GF-D8 (cell line): ENCODE measurements around the gene CCNY.

Experiments used
- DNase-seq: peaks from one replicate; lab custom pipeline; 2025; lab: John Stamatoyannopoulos, UW

The CCNY gene

GRCh38 chr10:35426657-35427056 lies 90.3 kb downstream of the CCNY start:
- DNase-seq, result no peak

DNA sequence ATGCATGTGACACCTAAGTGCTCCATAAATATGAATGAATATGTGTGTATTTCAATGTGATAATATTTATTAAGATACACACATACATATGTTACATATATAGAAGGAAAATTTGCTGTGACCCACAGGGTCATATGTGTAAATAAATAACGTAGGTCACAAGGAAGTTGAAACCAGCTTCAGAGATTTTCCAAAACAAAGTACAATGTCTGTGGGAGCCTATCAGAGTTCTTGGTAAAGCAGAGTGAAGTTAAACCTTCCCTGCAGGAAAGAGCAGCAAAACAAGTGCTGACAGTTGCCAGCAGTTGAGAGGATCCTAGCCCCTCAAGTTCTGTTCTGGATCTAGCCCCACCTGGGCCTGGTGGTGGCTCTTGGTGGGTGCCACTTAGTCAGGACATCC lies 91.2 kb downstream of the CCNY start:
- no peak for DNase-seq

DNA sequence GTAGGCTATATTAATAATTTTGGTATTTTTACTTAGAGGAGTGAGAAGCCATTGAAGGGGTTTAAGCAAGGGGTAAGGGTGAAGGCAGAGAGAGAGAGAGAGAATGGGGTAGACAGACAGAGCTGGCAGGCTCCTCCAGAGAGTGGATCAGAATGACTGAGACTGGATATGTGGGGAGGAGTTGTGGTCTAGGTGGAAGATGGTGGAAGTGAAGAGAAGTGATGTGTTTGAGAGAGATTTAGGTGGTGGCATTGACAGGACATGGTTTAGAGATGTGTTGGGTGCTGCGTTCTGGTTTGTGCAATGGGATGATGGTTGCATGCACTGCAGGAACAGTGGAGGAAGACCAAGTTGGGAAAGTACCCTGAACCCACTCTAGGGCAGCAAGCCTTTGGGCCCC lies 92.2 kb downstream of the CCNY start:
- DNase-seq, result no peak

GRCh38 chr10:35432781-35433338 lies 96.6 kb downstream of the CCNY start:
- no peak for DNase-seq

DNA sequence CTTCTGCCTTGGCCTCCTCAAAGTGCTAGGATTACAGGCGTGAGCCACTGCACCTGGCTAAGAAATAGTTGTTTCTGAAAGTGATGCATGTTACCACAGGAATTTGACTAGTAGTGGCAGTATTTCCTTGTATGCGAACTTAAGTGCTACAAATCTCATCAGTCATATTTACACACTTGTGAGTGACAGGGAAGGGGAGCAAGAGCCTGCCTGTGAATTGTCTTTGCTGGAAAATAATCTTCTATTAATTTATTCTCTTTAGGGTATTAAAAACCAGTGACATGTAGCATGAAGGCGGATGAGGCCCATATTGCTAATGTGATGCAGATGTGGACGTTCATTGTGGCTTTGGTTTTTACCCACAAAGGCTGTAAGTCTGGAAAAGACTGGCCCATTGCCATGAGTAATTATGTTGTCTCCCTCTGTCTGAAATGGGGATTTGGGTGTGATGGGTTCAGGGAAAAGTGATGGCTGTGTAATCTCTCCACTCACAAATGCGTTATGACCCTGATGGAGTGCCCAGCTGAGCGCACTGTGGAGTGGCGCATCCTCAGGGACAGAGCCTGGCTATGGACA lies 97.6 kb downstream of the CCNY start:
- no peak for DNase-seq

GRCh38 chr10:35434533-35434932 lies 98.2 kb downstream of the CCNY start:
- no peak for DNase-seq

DNA sequence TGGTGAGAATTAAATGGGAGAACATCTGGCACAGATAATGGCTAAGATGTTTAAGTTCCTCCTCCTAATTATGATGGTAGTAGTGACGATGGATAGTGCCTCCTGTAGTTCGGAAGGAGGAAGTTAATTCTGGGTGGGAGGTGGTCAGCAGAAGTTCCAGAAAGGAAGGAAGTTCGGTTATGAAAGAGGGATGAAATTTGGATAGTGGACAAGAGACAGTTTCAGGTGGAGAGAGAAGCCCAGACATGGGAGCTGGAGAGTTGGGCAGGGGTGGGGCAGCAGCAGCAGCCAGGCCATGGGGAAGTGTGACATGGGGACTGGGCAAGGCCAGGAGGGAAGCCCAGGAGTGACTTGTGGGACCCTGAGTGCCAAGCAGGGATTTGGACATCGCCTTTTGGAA lies 99.5 kb downstream of the CCNY start:
- DNase-seq, result no peak

DNA sequence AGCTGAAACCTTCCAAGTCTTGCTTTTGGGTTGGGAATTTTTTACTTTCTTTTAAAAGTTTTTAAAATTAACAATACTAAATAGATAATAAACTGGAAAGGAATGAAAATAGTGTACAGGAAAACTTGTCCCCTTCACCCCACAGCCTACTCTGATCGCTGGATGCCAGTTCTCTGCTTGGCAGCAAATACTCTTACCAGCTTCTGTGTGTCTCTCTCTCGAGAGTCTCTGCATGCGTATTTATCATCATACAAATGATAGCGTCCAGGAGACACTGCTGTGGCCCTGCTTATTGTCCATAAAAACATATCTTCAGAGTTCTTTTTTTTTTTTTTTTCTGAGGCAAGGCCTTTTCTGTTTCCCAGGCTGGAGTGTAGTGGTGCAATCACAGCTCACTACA lies 101.5 kb downstream of the CCNY start:
- no peak for DNase-seq

- no peak for DNase-seq
Measured at GRCh38 chr10:35438718-35439571, 102.6 kb downstream of the CCNY start.

- no peak for DNase-seq
Measured at GRCh38 chr10:35440016-35440415, 103.7 kb downstream of the CCNY start.

- DNase-seq, result no peak
Measured at GRCh38 chr10:35442028-35442427, 105.7 kb downstream of the CCNY start.

GRCh38 chr10:35442592-35442991 lies 106.3 kb downstream of the CCNY start:
- DNase-seq, result no peak

DNA sequence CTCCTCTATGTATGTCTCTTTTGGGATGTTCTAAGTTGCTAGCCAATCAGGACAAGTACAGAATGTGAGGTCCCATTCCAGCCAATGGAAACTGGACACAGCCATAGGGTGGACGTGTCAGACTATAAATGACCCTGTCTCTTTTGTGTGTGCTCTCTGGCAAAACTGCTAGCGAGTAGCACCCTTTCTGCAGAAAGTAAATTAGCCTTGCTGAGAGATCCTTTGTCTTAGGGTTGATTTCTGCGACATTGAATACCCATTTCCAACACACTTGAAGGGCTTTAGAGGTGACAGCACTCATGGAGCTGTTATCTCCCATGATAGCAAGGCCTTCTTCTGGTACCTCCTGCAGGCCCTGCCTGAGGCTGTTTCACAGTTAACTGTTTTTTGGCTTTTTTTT lies 107.5 kb downstream of the CCNY start:
- DNase-seq, result no peak

DNA sequence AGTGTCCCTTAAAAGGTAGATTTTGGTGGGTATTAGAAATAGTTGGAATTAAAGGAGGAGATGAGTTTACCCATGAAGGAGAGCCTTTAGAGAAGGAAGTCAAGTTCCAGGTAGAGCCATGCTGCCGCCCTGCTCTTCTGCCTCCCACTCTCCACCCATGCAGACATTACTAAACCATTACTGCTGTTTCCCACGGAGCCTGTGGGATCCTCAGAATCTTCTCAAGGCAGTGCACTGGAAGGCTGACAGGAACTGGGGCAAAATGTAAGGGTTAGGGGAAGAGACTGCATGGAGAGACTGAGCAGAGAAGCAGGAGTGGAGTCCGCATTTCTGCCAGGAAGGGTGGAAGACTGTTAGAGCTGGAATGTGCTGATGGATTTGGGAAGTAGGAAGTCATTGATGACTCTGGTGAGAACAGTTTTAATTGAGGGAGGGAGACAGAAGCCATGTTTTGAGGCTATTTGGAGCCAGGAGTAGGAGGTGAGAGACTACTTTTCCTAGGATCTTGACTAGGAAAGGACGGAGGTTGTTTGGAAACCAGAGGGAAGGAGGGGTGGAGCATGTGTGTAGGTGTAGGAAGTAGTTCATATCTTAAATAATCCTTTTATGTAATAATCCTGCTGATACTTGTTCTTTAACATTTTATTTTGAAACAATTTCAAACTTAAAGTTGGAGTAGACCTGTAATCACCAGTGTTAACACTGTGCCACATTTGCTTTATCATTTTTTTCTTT lies 109.0 kb downstream of the CCNY start:
- DNase-seq, result no peak

- no peak for DNase-seq
Measured at GRCh38 chr10:35446439-35446838, 110.1 kb downstream of the CCNY start.

GRCh38 chr10:35447693-35448407 lies 111.5 kb downstream of the CCNY start:
- DNase-seq, result no peak

DNA sequence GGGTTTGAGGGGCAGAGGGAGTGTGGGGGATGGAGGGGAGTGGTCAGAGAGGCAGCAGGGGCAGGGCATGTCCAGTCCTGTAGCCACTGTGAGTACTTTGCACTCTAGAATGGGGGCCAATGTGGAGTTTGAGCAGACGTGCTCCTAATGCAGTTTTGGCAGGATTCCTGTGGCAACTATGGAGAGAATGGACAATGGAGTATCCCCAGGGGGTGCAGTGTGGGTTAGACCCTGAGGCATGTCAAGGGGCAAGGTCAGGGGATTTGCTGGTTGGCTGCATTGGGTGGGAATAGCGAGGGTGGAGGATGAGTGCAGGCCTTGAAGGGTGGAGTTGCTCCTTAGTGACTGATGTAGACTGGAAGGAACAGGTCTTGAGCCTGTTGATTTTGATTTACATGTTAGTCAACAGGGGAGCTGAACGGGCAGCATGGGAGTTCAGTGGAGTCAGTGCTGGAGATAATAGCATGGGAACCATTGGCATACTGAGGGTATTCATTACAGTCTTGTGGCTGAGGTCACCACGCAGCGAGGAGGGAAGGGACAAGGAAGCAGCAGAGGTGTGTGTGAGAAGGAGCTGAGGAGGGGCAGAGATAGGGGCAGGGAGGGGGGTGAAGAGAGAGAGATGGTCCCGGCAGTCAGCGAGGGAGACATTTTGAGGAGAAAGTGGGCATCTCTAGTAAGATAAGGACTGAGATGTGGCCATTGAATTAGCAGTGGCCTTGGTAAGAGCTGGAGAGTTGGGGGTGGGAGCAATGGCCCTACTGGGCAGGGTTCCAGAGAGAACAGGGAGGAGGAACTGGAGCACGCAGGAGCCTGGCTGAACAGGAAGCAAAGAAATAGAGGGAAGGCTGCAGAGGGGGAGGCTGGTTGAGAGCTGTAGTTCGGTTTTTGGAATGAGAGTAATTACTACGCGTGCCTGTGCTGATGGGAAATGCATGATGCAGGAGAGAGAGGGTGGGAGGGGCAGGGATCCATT lies 112.7 kb downstream of the CCNY start:
- peak; percentile 6 for DNase-seq

DNA sequence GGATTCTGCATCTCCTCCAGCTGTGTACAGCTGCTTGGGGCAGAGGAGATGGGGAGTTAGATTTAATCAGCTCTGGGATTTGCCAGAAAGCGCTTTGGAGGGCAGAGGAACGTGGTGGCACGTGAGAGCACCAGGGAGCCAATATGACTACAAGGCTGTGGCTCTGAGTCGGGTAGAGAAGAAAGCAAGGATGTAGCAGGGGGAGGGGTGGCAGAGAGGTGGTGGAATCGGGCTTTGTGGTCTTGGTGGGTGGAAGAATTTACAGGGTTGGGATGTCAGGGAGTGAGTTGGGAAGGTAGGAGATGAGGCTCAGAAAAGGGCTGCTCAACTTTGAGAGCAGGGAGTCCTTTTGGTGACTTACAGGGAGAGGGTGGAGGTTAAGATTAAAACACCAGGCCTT lies 113.6 kb downstream of the CCNY start:
- DNase-seq, result no peak

DNA sequence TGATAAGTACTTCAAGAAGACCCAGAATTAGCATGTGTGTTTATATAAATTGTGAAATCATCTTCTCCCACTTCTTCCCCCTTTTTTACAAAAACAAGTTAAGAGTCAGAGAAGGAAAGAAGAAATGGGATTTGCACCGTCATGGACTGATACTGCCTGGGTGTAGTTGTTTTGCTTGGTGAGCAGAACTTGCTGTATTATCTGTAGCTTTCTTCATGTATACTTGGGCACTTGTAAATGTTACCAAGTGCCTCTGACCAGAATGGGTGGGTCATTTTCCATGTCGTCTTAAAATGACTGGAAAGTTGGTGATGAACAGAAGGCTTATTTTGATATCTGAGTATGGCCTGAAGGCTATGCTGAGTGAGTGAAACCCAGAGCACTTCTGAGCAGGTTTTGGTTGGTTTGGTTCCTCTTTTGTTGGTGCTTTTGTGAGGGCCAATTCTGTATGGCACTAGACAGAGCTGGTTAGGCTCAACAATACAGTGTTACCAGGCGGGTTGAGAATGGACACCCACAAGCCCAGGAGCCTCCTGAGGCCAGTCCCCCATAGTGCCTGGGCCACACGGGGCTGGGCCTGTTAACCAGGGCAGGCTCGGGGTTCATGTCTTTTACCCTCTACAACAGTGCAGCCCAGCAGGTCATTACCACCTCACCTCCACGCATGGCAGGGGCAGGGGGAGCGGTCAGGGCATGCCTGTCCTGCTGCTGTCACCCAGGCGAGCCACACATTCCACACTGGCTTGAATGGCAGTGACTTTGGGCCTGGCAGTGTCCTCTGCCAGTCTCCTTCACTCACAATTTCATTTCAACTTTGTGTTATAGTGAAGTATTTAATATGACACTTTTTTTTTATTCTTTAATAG lies 115.1 kb downstream of the CCNY start:
- peak; percentile 53 for DNase-seq

DNA sequence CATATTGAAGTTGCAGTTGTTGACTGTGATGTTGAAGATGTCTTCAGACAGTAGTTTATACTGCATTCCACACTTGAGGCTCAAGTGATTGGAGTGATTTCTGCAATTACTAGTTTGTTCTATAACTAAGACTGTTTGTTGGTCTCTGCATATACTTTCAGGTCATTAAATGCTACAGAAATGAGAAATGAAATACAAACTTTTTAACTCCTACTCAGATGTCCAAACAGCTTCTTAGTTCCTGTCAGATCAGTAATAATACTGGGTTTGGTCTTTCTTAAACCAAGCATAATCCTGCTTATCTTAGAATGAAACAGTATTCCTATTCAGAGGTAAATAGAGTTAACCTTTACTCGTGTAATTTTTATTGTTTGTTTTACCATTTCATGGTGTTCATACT lies 115.9 kb downstream of the CCNY start:
- DNase-seq, result no peak
